Measurements from ENCODE around the gene KRTAP20-2. TPM values are rescaled to one million over a fixed set of nuclear protein-coding genes. Genes with fewer than 3 reads are reported as not detected.

The KRTAP20-2 gene
- polyA plus RNA-seq, 1 donor (not counting 4 experiments of a cell fraction or from before 2014, with no cell fraction given), result not detected

GRCh38 chr21:30612132-30612531 is 22.9 kb upstream of the KRTAP20-2 start:
- Histone ChIP-seq H3K4me3 (ENCODE audit: control insufficient read depth in 2 of 3, extremely low read depth in 1 of 3, insufficient read depth in 2 of 3, low read depth in 1 of 3, low read length in 3 of 3) (no peak overlapping the region), H2AFZ (ENCODE audit: control insufficient read depth, low read length) (no peak overlapping the region), H3K9ac (ENCODE audit: control insufficient read depth, extremely low read depth, insufficient read depth, low read length) (no peak overlapping the region), H3K27me3 (ENCODE audit: control insufficient read depth, extremely low read depth, insufficient read depth, low read length) (no peaks in the 10 kb centered on the region), H3K4me1 (ENCODE audit: control insufficient read depth, extremely low read depth, insufficient read depth, low read length) (no peaks in the 10 kb centered on the region), H4K20me1 (ENCODE audit: control insufficient read depth, extremely low read depth, insufficient read depth, low read length) (no peaks in the 10 kb centered on the region), H3K79me2 (ENCODE audit: control insufficient read depth, insufficient read depth, low read length) (no peaks in the 10 kb centered on the region), H3K27ac (ENCODE audit: control insufficient read depth, insufficient read depth, low read length) (no peak overlapping the region), H3K9me1 (ENCODE audit: control insufficient read depth, extremely low read depth, insufficient read depth, low read length) (no peaks in the 10 kb centered on the region), H3K36me3 (ENCODE audit: control insufficient read depth in 2 of 2, extremely low read depth in 1 of 2, insufficient read depth in 2 of 2, low read length in 2 of 2) (no peaks in the 10 kb centered on the region), H3K9me3 (ENCODE audit: control insufficient read depth, low read depth, low read length) (no peaks in the 10 kb centered on the region), H3K4me2 (ENCODE audit: control insufficient read depth, extremely low read depth, insufficient read depth, low read depth, low read length) (no peak overlapping the region)
- DNase-seq (ENCODE audit: low read depth, low spot score) (no peak), FAIRE-seq (no peak)
- no peak for TF ChIP-seq CTCF (optimal IDR thresholded peaks at IDR 0.05 in 1 of 3, IDR thresholded peaks at IDR 0.05 in 1 of 3, conservative IDR thresholded peaks at IDR 0.05 in 1 of 3; ENCODE audit: extremely low read depth in 1 of 3, insufficient read depth in 2 of 3, low read length in 3 of 3)
- no peak for TF ChIP-seq EZH2 (IDR thresholded peaks at IDR 0.05; ENCODE audit: low read length)
- dilution Hi-C loops (cut with MboI; ENCODE audit: extremely low pct_ligation_motif_present, low sequenced_read_pairs), result no loop called here

- Histone ChIP-seq H3K27ac (ENCODE audit: control insufficient read depth, insufficient read depth, low read length) (no peak within 1 kb of the TSS), H3K27me3 (ENCODE audit: control insufficient read depth, extremely low read depth, insufficient read depth, low read length) (no peaks in the 10 kb centered on the region), H4K20me1 (ENCODE audit: control insufficient read depth, extremely low read depth, insufficient read depth, low read length) (no peaks in the 10 kb centered on the region), H2AFZ (ENCODE audit: control insufficient read depth, low read length) (no peak within 1 kb of the TSS), H3K4me3 (ENCODE audit: control insufficient read depth in 2 of 3, extremely low read depth in 1 of 3, insufficient read depth in 2 of 3, low read depth in 1 of 3, low read length in 3 of 3) (no peak within 1 kb of the TSS), H3K4me1 (ENCODE audit: control insufficient read depth, extremely low read depth, insufficient read depth, low read length) (no peaks in the 10 kb centered on the region), H3K9me1 (ENCODE audit: control insufficient read depth, extremely low read depth, insufficient read depth, low read length) (no peaks in the 10 kb centered on the region), H3K79me2 (ENCODE audit: control insufficient read depth, insufficient read depth, low read length) (no peaks in the 10 kb centered on the region), H3K9ac (ENCODE audit: control insufficient read depth, extremely low read depth, insufficient read depth, low read length) (no peak within 1 kb of the TSS), H3K36me3 (ENCODE audit: control insufficient read depth in 2 of 2, extremely low read depth in 1 of 2, insufficient read depth in 2 of 2, low read length in 2 of 2) (no peaks in the 10 kb centered on the region), H3K9me3 (ENCODE audit: control insufficient read depth, low read depth, low read length) (no peaks in the 10 kb centered on the region), H3K4me2 (ENCODE audit: control insufficient read depth, extremely low read depth, insufficient read depth, low read depth, low read length) (no peak within 1 kb of the TSS)
- FAIRE-seq (no peak), DNase-seq (ENCODE audit: low read depth, low spot score) (no peak)
- dilution Hi-C loops (cut with MboI; ENCODE audit: extremely low pct_ligation_motif_present, low sequenced_read_pairs), result no loop called here
- no peak for TF ChIP-seq EZH2 (IDR thresholded peaks at IDR 0.05; ENCODE audit: low read length)
- no peak for TF ChIP-seq CTCF (optimal IDR thresholded peaks at IDR 0.05 in 1 of 3, IDR thresholded peaks at IDR 0.05 in 1 of 3, conservative IDR thresholded peaks at IDR 0.05 in 1 of 3; ENCODE audit: extremely low read depth in 1 of 3, insufficient read depth in 2 of 3, low read length in 3 of 3)
Observed at GRCh38 chr21:30613836-30614235, 21.2 kb upstream of the KRTAP20-2 start, which contains the start of gene KRTAP6-1. KRTAP6-1 (minus strand) TSS chr21:30613930; CDS start chr21:30613904, 26 bp downstream.
